Activated B cell treated with CpG ODN at 0.5 μM for 24 hours (primary cell): ENCODE measurements around the gene COL6A2. TPM values are rescaled to one million over a fixed set of nuclear protein-coding genes. Genes with fewer than 3 reads are reported as not detected.

Source experiments
- ATAC-seq: fragments of 200-7000 bp; cut with Tn5 transposase; one replicate; pipeline ENCODE4 v1.10.0; 2021; ENCODE audit warnings: low read depth, mild to moderate bottlenecking, moderate library complexity
- CTCF ChIA-PET: fragments of 350-600 bp; sonication (Branson Sonifier 250); formaldehyde crosslinking; loops from one replicate; lab custom pipeline; 2021; ENCODE audit warnings: antibody characterized with exemption; lab: Charles Lee
- POLR2A ChIA-PET: fragments of 350-600 bp; sonication (Branson Sonifier 250); formaldehyde crosslinking; loops from one replicate; lab custom pipeline; 2021; ENCODE audit warnings: antibody characterized with exemption; lab: Charles Lee
- DNase-seq: peaks from one replicate; pipeline ENCODE4 v3.0.0; 2022
- H3K27ac Mint-ChIP-seq: one replicate; pipeline ENCODE4 v1.8.0; 2020; ENCODE audit warnings: mixed read lengths
- H3K27me3 Mint-ChIP-seq: one replicate; pipeline ENCODE4 v1.8.0; 2021; ENCODE audit warnings: mixed read lengths
- H3K36me3 Mint-ChIP-seq: one replicate; pipeline ENCODE4 v1.8.0; 2021; ENCODE audit warnings: low read depth, mixed read lengths
- H3K4me1 Mint-ChIP-seq: one replicate; pipeline ENCODE4 v1.8.0; 2021; ENCODE audit warnings: mixed read lengths
- H3K4me3 Mint-ChIP-seq: one replicate; pipeline ENCODE4 v1.8.0; 2020; ENCODE audit warnings: mild to moderate bottlenecking, mixed read lengths
- H3K9me3 Mint-ChIP-seq: one replicate; pipeline ENCODE4 v1.8.0; 2020; ENCODE audit warnings: mixed read lengths
- intact Hi-C: fragments of 100-400 bp; cut with micrococcal nuclease; formaldehyde crosslinking; loops from one replicate; pipeline ENCODE4 v1.15.1; 2024
- total RNA-seq: library from RNA; stranded (reverse); gene quantifications from 2 replicates; pipeline ENCODE4 v1.2.3, GENCODE V29; 2022
- TF ChIP-seq, protein P1 (sequence below): fragments of 200-600 bp; IDR thresholded peaks from one replicate; pipeline ENCODE4 v1.8.0; 2022; ENCODE audit warnings: antibody characterized with exemption, mild to moderate bottlenecking

The COL6A2 gene
- total RNA-seq, 1 donor from 2014 or later: 0.40 TPM

DNA sequence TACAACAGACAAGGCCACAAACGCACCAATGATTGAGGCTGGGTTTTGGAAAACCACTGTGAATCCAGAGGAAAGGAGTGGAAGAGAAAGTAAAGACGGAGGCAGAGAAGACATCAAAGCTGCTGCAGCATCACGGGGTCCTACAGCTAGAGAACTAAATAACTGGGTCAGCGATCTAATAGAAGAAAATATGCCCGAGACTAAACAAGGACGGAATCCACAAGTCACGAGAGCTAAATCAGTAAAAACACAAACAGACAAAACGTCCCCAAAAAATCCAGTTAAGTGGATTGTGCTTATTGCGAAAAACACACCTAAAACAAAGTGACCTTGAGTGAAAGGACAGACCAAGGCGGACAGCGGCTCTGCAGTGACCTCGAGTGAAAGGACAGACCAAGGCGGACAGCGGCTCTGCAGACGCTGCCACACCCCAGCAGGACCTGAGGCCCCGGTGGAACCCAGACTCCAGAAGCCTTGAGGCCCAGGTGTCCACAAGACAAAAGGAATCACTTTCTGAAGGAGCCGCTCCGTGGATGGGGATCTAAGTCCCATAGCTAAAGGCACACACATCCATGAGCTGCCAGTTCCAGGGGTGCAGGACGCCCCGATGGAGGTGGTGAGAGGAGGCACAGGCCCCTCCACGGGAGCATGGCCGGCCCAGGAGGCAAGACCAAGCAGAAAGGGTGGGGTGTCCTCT lies 51.4 kb downstream of the COL6A2 start:
- intact Hi-C loops: loop anchor here (5.0 to 10.0 kb wide), 2 partner anchors 105 to 177 kb away; no protein-coding TSS in a partner anchor
- Mint-ChIP-seq H3K27me3 (no peaks in the 10 kb centered on the region), H3K27ac (no peak overlapping the region), H3K4me3 (no peak overlapping the region), H3K9me3 (no peaks in the 10 kb centered on the region), H3K36me3 (no peaks in the 10 kb centered on the region), H3K4me1 (peaks cover 2% of the 10 kb centered on the region)
- TF ChIP-seq, protein P1, sequence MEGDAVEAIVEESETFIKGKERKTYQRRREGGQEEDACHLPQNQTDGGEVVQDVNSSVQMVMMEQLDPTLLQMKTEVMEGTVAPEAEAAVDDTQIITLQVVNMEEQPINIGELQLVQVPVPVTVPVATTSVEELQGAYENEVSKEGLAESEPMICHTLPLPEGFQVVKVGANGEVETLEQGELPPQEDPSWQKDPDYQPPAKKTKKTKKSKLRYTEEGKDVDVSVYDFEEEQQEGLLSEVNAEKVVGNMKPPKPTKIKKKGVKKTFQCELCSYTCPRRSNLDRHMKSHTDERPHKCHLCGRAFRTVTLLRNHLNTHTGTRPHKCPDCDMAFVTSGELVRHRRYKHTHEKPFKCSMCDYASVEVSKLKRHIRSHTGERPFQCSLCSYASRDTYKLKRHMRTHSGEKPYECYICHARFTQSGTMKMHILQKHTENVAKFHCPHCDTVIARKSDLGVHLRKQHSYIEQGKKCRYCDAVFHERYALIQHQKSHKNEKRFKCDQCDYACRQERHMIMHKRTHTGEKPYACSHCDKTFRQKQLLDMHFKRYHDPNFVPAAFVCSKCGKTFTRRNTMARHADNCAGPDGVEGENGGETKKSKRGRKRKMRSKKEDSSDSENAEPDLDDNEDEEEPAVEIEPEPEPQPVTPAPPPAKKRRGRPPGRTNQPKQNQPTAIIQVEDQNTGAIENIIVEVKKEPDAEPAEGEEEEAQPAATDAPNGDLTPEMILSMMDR: no peak
- CTCF ChIA-PET: no interaction called here
- POLR2A ChIA-PET: interaction anchor here (0.8 kb wide), 1 partner anchor 327 kb away, joined by 3 read pairs; no protein-coding TSS in a partner anchor
- ATAC-seq: no peak
- no peak for DNase-seq

DNA sequence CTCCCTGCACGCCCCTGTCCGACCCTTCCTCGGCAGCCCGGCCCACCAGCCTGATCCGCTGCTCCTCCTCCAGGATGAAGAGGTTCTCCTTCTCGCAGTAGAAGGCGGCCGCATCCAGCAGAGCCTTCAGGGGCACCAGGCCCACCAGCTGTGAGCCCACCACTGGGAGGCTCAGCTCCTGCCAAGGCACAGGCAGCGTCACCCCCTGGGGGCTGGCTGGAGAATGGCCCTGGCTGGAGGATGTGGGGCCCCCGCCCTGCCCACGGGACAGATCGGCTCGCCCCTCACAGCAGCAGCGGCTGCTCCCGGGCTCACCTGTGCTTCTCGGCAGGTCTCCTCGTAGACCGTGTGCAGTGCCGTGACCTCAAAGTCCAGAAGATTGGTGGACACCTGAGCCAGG lies 52.2 kb downstream of the COL6A2 start:
- H3K4me3 Mint-ChIP-seq: no peak overlapping the region
- no peaks in the 10 kb centered on the region for H3K36me3 Mint-ChIP-seq
- intact Hi-C loops: no loop called here
- CTCF ChIA-PET: no interaction called here
- H3K27me3 Mint-ChIP-seq: no peaks in the 10 kb centered on the region
- DNase-seq: no peak
- TF ChIP-seq, protein P1: no peak
- H3K27ac Mint-ChIP-seq: no peak overlapping the region
- peaks cover 2% of the 10 kb centered on the region for H3K4me1 Mint-ChIP-seq
- H3K9me3 Mint-ChIP-seq: no peaks in the 10 kb centered on the region
- POLR2A ChIA-PET: no interaction called here
- ATAC-seq: no peak

DNA sequence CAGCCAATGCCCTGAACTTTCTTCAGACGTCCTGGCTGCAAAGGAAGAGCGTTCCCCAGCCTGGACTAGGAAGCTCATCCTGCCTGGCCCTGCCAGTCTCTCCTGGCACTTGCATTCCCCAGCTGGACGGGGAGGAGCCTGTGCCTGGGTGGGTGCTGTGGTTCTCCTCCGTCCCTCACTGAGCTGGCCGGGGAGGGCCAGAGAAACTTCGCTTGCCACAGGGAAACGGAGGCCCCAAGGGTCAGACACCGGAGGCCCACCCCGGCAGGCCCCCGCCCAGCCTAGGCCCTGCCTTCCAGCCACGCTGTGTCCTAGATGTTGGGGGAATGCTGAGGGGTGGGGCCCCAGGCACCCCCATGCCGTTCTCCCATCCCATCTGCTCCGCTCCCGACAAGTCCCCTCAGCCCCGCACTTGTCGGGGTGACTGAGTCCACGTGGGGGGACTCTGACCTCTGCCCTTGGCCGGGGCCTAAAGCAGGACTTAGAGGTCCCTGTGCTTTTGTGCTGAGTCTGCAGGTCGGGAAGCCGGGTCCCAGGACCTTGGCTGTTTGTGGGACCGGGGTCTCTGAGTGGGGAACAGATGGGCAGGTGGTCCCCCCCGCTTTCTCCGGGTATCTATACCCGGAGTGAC lies 52.7 kb downstream of the COL6A2 start:
- Mint-ChIP-seq H3K27me3 (no peaks in the 10 kb centered on the region), H3K36me3 (no peaks in the 10 kb centered on the region), H3K4me1 (peaks cover 2% of the 10 kb centered on the region), H3K27ac (no peak overlapping the region), H3K9me3 (no peaks in the 10 kb centered on the region), H3K4me3 (no peak overlapping the region)
- DNase-seq (no peak), ATAC-seq (no peak)
- TF ChIP-seq, protein P1: no peak
- intact Hi-C loops: no loop called here
- ChIA-PET POLR2A (no interaction called here), CTCF (no interaction called here)

DNA sequence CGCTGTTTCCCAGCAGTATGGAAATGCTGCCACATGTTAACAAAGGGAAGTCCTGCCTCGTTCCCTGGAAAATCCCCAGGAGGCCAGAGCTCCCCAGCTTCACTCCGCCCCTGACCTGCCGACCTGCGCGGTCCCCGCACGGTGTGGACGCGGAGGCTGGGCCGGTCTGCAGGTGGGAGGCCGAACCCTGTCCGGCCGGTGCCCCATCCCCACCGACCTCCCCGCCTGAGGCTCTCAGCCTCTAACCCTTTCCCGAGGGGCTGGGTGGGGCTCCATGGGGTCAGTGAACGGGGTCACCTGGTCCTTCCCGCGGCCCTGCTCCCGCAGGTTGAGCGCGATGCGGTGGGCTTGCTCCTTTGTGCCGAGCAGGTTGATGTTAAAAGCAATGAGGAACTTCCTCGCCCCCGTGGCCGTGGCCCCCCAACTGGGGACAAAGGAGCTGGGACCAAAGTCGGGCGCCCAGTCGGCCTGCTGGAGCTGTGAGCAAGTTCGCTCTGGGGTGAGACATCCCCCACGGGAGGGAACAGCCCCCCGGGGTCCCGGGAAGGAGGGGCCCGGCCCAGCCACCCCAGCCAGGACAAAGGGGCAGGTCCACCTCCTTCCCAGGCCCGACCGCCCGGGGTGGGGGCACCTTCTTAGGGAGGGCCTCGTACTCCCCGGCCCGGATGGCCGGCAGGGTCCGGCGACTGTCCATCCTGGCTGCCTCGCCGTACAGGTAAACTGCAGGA lies 53.5 kb downstream of the COL6A2 start:
- DNase-seq (peak; percentile 11), ATAC-seq (no peak)
- intact Hi-C loops: no loop called here
- no peak overlapping the region for H3K27ac Mint-ChIP-seq
- H3K9me3 Mint-ChIP-seq: no peaks in the 10 kb centered on the region
- CTCF ChIA-PET: no interaction called here
- no peaks in the 10 kb centered on the region for H3K36me3 Mint-ChIP-seq
- H3K27me3 Mint-ChIP-seq: no peaks in the 10 kb centered on the region
- TF ChIP-seq, protein P1: no peak
- POLR2A ChIA-PET: no interaction called here
- no peak overlapping the region for H3K4me3 Mint-ChIP-seq
- peaks cover 2% of the 10 kb centered on the region for H3K4me1 Mint-ChIP-seq
